NCI-H2029 (cell line): ENCODE data around the gene SAP25.

Experiments used
- DNase-seq: peaks from one replicate; lab custom pipeline; 2025; lab: John Stamatoyannopoulos, UW

SAP25 gene

GRCh38 chr7:100595188-100595587 is 21.5 kb upstream of the SAP25 start:
- no peak for DNase-seq

GRCh38 chr7:100591596-100591995 is 17.9 kb upstream of the SAP25 start:
- DNase-seq: no peak

- no peak for DNase-seq
Observed at GRCh38 chr7:100590077-100590737, 16.5 kb upstream of the SAP25 start.

- DNase-seq: no peak
Observed at GRCh38 chr7:100589341-100589947, 15.7 kb upstream of the SAP25 start.

GRCh38 chr7:100588438-100588837 is 14.7 kb upstream of the SAP25 start:
- DNase-seq: no peak

- DNase-seq: peak; percentile 100
Observed at GRCh38 chr7:100586266-100587025, 12.7 kb upstream of the SAP25 start, which contains the start of gene FBXO24. Gene FBXO24 (plus strand): TSS chr7:100586328. CDS start chr7:100586626, 298 bp downstream.

- peak; percentile 78 for DNase-seq
Observed at GRCh38 chr7:100585511-100586265, 12.0 kb upstream of the SAP25 start, which contains the start of gene LRCH4. Gene LRCH4 (minus strand): TSS chr7:100586129. CDS start chr7:100586100, 29 bp downstream.

GRCh38 chr7:100584683-100585510 is 11.2 kb upstream of the SAP25 start:
- DNase-seq: peak; percentile 63

GRCh38 chr7:100584054-100584682 is 10.5 kb upstream of the SAP25 start:
- no peak for DNase-seq

- no peak for DNase-seq
Observed at GRCh38 chr7:100583132-100584053, 9.7 kb upstream of the SAP25 start.

- DNase-seq: no peak
Observed at GRCh38 chr7:100582650-100583049, 8.9 kb upstream of the SAP25 start.

- DNase-seq: no peak
Observed at GRCh38 chr7:100582041-100582579, 8.4 kb upstream of the SAP25 start.

- DNase-seq: no peak
Observed at GRCh38 chr7:100580466-100581283, 7.0 kb upstream of the SAP25 start.

GRCh38 chr7:100578246-100579183 is 4.8 kb upstream of the SAP25 start:
- no peak for DNase-seq

- DNase-seq: no peak
Observed at GRCh38 chr7:100577507-100577906, 3.8 kb upstream of the SAP25 start.

GRCh38 chr7:100577103-100577502 is 3.4 kb upstream of the SAP25 start:
- DNase-seq: no peak

- DNase-seq: no peak
Observed at GRCh38 chr7:100576384-100576993, 2.8 kb upstream of the SAP25 start.
